Calu3 (cell line): Measurements from ENCODE around the gene PPEF1. TPM values are rescaled to one million over a fixed set of nuclear protein-coding genes. Genes with fewer than 3 reads are reported as not detected.
A peak's percentile ranks its signal among the peaks of the same experiment; 100 is the strongest.

Source experiments
- BruUV-seq: library from RNA; stranded (reverse); fragments of 400-500 nt; replicated peaks from 2 replicates; lab custom pipeline; 2021; lab: Mats Ljungman, UMichigan
- CTCF ChIA-PET: fragments of 300-600 bp; sonication (Branson Sonifier 250); formaldehyde crosslinking; loops from one replicate; lab custom pipeline; 2022; ENCODE audit warnings: antibody characterized with exemption; lab: Charles Lee
- DNase-seq: peaks from one replicate; pipeline ENCODE4 v3.0.0; 2022
- H3K27ac Mint-ChIP-seq: one replicate; pipeline ENCODE4 v1.8.0; 2022; ENCODE audit warnings: mixed read lengths; ENCODE audit not compliant: unreplicated experiment
- H3K27me3 Mint-ChIP-seq: one replicate; pipeline ENCODE4 v1.8.0; 2022; ENCODE audit warnings: mixed read lengths; ENCODE audit not compliant: unreplicated experiment
- H3K36me3 Mint-ChIP-seq: one replicate; pipeline ENCODE4 v1.8.0; 2022; ENCODE audit warnings: mild to moderate bottlenecking, moderate library complexity, mixed read lengths; ENCODE audit not compliant: insufficient read depth, unreplicated experiment
- H3K4me1 Mint-ChIP-seq: one replicate; pipeline ENCODE4 v1.8.0; 2022; ENCODE audit warnings: mild to moderate bottlenecking, low read depth, mixed read lengths; ENCODE audit not compliant: unreplicated experiment
- H3K4me3 Mint-ChIP-seq: one replicate; pipeline ENCODE4 v1.8.0; 2022; ENCODE audit warnings: mild to moderate bottlenecking, low read depth, moderate library complexity, mixed read lengths; ENCODE audit not compliant: unreplicated experiment
- H3K9me3 Mint-ChIP-seq: one replicate; pipeline ENCODE4 v1.8.0; 2022; ENCODE audit warnings: low read depth, mixed read lengths; ENCODE audit not compliant: unreplicated experiment
- CTCF ChIP-seq: fragments of 200-600 bp; IDR thresholded peaks from one replicate; pipeline ENCODE4 v1.8.0; 2022; ENCODE audit warnings: antibody characterized with exemption; ENCODE audit not compliant: unreplicated experiment
- intact Hi-C: fragments of 100-400 bp; cut with micrococcal nuclease; formaldehyde crosslinking; loops from one replicate; pipeline ENCODE4 v1.10.0; 2022; ENCODE audit not compliant: unreplicated experiment
- total RNA-seq: library from RNA; stranded (reverse); gene quantifications from 2 replicates; pipeline ENCODE4 v1.2.3, GENCODE V29; 2022

The PPEF1 gene
- total RNA-seq, 1 experiment from 2014 or later = not detected

DNA sequence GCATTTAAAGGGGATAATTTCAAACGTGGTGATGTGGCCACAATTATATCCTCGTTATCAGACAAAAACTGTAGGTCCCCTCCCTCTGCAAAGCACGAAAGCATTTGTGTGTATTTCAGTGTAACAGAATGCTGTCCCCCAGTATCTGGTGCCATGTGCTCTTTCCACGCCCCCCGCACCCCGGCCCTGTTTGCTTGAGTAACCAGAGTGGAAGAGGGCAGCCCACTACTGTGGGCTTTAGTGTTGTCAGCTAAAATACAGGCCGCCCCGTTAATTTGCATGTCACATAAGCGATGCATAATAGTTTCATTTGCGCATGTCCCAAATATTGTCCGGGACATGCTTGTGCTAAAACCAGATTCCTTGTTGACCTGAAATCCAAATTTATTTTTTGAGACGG, 166.4 kb downstream of the PPEF1 start:
- H3K27ac Mint-ChIP-seq = no peak overlapping the region

DNA sequence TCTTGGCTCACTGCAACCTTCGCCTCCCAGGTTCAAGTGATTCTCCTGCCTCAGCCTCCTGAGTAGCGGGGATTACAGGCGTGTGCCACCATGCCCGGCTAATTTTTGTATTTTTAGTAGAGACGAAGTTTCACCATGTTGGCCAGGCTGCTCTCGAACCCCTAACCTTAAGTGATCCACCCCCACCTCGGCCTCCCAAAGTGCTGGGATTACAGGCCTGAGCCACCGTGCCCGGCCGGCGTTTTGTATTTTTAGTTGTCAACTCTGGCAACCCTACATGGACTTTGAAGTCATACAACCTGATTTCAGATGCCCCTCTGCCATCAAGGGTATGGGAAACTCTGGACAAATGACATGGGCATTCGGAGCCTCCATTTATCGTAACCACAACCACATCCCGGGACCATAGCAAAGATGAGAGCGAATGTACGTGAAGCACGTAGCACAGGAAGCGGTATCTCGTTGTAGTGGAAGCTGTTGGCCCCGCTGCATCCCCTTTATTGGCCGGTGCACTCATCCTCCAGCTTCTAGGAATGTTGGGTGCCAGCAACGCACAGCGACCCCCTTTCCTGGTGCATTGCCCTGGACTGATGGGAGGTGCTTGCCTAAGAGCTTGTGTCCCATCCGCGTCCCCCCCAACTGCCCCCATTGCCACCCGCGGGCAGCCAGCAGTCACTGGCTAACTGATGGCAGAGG, 167.3 kb downstream of the PPEF1 start:
- no TSS peak for BruUV-seq
- Mint-ChIP-seq H3K27ac (no peak overlapping the region), H3K4me1 (peaks cover 14% of the 10 kb centered on the region), H3K9me3 (no peaks in the 10 kb centered on the region), H3K36me3 (peaks cover 4% of the 10 kb centered on the region), H3K4me3 (no peak overlapping the region), H3K27me3 (no peaks in the 10 kb centered on the region)
- CTCF ChIA-PET = no interaction called here
- DNase-seq = no peak
- intact Hi-C loops = no loop called here
- no peak for TF ChIP-seq CTCF

More for the DNA sequence above, 166.4 kb downstream of the PPEF1 start:
- Mint-ChIP-seq H3K36me3 (peaks cover 4% of the 10 kb centered on the region), H3K4me1 (peaks cover 14% of the 10 kb centered on the region), H3K27me3 (no peaks in the 10 kb centered on the region), H3K9me3 (no peaks in the 10 kb centered on the region), H3K4me3 (peak overlapping the region; percentile 47)
- no TSS peak for BruUV-seq
- no peak for DNase-seq
- CTCF ChIA-PET = interaction anchor here (0.6 kb wide), 1 partner anchor 13 kb away, joined by 3 read pairs; no protein-coding TSS in a partner anchor
- TF ChIP-seq CTCF = no peak
- intact Hi-C loops = no loop called here

GRCh38 chrX:18875256-18875878, 167.9 kb downstream of the PPEF1 start:
- CTCF ChIA-PET = no interaction called here
- BruUV-seq = no TSS peak
- no peak overlapping the region for H3K27ac Mint-ChIP-seq
- no peak for DNase-seq
- no peak for TF ChIP-seq CTCF
- no peaks in the 10 kb centered on the region for H3K27me3 Mint-ChIP-seq
- no peaks in the 10 kb centered on the region for H3K9me3 Mint-ChIP-seq
- intact Hi-C loops = no loop called here
- no peak overlapping the region for H3K4me3 Mint-ChIP-seq
- H3K4me1 Mint-ChIP-seq = peaks cover 14% of the 10 kb centered on the region
- H3K36me3 Mint-ChIP-seq = peaks cover 4% of the 10 kb centered on the region

DNA sequence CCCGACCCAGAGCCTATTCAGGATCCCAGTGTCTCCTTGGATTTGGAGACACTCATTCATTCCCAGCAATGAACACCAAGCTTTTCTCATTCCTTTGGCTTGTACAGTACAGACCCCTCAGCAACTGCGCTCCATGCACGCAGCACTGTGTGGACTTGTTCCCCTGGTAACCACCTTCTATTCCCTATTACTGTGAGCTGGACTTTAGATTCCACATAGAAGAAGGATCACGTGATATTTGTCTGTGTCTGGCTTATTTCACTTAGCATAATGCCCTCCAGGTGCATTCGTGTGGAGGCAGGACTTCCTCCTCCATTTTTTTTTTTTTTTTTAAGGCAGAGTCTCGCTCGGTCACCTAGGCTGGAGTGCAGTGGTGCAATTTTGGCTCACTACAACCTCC, 170.0 kb downstream of the PPEF1 start:
- H3K27ac Mint-ChIP-seq = no peak overlapping the region
- H3K36me3 Mint-ChIP-seq = peaks cover 4% of the 10 kb centered on the region
- no peak overlapping the region for H3K4me3 Mint-ChIP-seq
- no TSS peak for BruUV-seq
- H3K4me1 Mint-ChIP-seq = peaks cover 14% of the 10 kb centered on the region
- DNase-seq = no peak
- no peaks in the 10 kb centered on the region for H3K27me3 Mint-ChIP-seq
- H3K9me3 Mint-ChIP-seq = no peaks in the 10 kb centered on the region
- intact Hi-C loops = no loop called here
- CTCF ChIA-PET = no interaction called here
- TF ChIP-seq CTCF = no peak

Other genes starting within 250 kb of the PPEF1 start
- not detected in 2 replicates for gene RS1, start 35.5 kb upstream of the PPEF1 start, total RNA-seq